C4-2B (cell line): ENCODE results near the gene RAB24.

Experiments used
- ZFX ChIP-seq: fragments of 450-650 bp; IDR thresholded peaks from 2 replicates; pipeline ENCODE4 v1.6.1; 2017
- TF ChIP-seq, protein P1 (sequence below): fragments of 450-650 bp; conservative IDR thresholded peaks from 2 replicates; pipeline ENCODE4 v1.5.1; 2017; ENCODE audit warnings: mild to moderate bottlenecking

DNA sequence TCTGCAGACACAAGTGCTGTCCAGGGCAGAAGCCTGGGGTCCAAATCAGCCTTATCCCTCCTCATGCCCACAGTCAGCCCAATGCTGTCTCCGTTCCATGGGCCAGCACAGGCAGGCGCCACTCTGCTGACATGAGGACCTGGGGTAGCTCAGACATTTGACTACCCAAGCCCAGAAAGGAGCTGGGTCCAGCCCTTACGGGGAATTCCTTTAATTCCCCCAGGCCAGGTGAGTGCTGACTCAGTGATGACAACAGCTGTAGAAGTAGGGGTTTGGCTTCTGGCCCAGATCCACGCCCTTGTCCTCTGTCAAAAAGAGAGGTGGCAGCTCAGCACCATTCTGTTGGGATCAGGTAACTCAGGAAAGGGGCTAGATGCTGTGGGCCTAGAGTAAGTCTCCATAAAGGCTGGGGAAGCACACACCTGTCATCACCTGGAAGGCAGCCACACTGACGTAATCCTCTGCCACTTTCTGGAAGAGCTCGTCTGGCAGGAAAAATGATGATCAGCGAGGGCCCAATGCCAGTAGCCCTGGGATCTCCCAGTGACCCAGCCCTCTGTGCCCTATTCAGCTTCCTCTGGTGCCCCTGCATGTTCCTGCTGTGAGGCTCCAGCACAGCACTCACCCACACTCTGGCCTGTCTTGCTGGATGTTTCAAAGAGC lies 1.9 kb downstream of the RAB24 start:
- TF ChIP-seq, protein P1, sequence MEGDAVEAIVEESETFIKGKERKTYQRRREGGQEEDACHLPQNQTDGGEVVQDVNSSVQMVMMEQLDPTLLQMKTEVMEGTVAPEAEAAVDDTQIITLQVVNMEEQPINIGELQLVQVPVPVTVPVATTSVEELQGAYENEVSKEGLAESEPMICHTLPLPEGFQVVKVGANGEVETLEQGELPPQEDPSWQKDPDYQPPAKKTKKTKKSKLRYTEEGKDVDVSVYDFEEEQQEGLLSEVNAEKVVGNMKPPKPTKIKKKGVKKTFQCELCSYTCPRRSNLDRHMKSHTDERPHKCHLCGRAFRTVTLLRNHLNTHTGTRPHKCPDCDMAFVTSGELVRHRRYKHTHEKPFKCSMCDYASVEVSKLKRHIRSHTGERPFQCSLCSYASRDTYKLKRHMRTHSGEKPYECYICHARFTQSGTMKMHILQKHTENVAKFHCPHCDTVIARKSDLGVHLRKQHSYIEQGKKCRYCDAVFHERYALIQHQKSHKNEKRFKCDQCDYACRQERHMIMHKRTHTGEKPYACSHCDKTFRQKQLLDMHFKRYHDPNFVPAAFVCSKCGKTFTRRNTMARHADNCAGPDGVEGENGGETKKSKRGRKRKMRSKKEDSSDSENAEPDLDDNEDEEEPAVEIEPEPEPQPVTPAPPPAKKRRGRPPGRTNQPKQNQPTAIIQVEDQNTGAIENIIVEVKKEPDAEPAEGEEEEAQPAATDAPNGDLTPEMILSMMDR, result no peak
- no peak for TF ChIP-seq ZFX
